Measurements from ENCODE around the gene MGLL. TPM values are rescaled to one million over a fixed set of nuclear protein-coding genes. Genes with fewer than 3 reads are reported as not detected.

Gene MGLL
- total RNA-seq, 1 experiment from 2014 or later = 95.0 TPM

DNA sequence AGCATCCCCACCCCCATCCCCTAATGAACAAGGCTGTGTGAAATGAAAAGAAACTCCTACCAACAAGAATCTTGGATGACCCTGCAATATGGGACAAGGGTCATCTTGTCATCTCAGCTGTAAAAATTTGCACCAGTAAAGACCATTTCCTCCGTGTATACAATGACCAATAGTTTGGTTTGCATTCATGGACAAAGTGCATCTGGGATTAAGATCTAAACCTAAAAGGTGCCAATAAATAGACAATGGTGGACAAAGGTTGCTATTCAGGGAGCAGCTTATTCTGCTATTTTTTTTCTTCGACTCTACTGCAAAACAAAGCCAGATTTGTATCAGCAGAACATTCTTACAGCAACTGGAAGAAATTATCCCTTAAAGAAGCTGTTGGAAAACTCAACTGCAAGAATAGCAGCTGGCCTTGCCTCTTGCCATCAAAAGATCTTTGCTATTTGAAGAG lies 8.0 kb downstream of the MGLL start:
- DNase-seq (ENCODE audit: low spot score) = peak; percentile 49

DNA sequence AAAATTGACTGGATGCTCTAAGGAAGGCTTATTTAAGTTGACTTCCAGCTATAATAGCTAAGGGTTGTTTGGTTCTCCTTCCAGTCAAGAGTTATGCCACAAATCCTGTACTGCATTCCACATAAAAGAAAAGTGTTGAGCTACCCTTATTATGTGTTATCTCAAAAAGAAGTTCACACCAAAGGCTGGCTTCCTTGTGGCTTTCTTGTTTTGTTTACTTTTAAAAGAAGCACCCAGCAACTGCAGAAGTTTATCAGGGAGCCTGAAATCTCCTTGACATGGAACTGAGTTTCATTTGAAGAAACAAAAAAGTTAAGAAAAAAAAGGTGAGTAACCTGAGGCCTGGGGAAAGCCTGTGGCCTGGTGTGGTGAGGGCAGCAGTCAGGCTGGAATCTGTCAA lies 10.2 kb downstream of the MGLL start:
- DNase-seq (ENCODE audit: low spot score) = no peak

DNA sequence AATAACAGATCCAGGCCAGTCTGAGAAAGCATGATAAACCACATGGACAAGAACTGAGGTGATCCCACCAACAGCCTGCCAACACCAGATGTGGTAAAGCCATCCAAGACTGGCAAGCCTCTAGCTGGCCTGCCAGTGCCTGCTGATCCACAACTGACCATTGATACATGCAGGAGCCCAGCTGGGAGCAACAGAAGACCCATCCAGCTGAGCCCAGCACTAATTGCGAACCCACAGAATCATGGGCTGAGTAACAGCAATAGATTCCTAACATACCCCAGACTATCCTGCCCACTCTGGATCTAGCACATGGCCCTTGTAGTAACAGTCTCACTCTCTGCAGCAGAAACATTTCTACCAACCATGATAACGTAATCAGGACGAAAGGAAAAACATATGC lies 10.6 kb downstream of the MGLL start:
- no peak for DNase-seq (ENCODE audit: low spot score)

DNA sequence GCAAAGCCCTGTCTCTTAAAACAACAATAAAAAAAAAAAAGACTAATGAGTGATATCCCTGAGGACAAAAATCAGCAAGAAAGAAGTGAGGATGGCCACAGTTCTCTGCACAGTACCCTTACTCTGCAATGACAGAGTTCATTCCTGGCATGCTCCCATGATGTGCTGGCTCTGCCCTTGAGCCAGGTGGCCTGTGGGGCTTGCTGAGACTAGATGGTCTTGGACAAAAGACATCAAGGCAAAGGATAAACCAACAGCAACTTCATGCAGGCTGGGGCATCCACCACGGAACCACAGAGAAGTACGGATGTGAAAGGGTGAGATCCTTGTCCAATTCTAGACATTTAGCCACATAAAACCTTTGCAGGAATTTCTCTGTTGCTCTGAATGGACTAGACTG lies 12.7 kb downstream of the MGLL start:
- DNase-seq (ENCODE audit: low spot score) = no peak

DNA sequence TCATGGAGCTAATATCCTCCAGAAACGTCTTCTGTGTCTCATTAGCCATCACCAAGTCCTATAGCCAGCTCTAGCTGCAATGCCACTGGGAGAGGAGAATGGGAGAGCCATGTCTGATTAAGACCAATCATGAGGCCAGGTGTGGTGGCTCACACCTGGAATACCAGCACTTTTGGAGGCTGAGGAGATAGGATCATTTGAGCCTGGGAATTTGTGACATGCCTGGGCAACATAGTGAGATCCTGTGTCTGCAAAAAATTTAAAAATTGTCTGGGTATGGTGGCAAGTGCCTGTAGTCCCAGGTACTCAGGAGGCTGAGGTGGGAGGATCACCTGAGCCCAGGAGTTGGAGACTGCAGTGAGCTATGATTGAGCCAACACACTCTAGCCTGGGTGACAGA lies 13.1 kb downstream of the MGLL start:
- DNase-seq (ENCODE audit: low spot score) = no peak

DNA sequence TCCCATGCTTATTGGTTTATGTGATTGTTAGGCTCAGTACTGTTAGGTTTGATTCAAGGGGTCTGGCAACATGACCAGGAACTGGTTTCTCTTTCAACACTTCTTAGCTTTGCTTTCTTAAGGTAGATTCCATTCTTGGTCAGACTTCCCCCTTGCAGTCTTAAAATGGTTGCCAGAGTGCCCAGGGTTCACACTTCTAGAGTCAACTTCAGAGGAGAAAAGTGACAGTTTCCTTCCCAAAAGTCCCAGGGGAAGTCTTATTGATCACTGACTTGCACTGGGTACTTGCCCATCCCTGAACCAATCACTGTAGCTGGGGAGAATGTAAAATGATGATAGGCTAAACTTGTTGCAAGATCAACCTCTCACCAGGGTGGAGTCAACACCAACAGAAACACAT lies 14.1 kb downstream of the MGLL start:
- no peak for DNase-seq (ENCODE audit: low spot score)

DNA sequence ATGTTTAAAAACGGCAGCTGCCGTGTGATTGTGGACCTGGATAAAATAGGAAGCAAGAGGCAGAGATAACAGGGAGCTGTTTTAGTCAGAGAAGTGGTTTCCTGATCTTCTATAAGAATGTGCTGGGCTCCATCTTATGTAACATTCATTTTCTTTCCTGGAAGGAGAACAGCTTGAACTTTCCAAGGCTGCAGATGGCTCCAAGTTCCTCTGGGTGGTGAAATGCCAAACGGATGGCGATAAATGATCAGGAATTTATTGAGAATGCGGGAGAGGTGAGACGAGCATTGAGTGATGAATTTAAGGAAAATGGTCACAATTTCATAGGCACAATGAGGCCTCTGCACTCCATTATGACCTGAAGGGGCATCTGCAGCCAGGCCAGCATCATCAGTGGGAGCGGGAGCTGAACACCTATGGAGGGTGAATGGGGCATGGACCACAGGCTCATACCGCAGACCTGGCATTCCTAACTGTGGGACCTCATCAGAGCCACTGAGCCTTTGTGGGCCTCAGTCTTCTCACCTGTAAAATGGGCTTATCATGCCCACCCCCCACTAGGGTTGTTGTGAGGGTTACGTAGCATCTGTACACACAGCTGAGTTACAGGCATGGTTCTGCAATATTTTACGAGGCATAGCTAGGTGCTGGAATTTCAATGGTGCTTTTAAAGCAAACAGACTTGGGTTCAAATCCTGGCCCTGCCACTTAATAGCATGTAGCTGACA lies 17.1 kb downstream of the MGLL start:
- DNase-seq (ENCODE audit: low spot score) = no peak

DNA sequence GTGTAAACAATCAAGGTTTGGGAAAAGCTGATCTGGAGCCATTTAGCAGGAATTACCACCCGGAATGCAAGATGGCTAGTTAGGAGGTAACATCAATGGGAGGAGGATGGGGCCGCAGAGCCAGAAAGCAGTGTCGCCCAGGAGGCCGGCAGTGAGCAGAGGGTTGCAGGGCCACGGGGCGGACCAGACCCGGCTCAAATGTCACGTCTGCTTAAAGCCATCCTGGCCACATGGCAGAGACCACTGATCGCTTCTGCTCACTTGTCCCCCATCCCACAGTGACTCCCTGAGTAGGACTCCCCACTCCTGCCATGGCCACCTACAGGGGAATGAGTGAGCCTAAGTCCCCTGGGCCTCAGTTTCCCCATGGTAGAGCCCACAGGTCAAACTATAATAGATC lies 18.2 kb downstream of the MGLL start:
- DNase-seq (ENCODE audit: low spot score) = no peak

DNA sequence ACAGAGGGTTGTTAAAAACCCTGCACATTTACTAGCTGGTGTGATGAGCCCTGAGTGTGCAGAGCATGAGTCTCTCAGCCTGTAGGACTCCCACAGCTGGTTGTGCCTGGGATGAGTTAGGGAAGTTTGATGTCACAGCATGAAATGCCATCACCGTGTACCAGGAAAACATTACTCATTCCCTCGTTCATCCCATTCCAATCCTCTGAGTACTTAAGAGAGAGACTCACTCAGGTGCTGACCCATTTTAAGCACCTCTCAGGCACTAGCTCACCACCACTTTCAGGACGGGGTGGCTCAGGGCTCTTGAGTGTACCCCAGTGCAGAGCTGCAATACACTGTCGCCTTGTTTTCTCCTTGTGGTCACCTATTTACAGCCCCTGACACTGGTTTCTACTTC lies 18.7 kb downstream of the MGLL start:
- no peak for DNase-seq (ENCODE audit: low spot score)

DNA sequence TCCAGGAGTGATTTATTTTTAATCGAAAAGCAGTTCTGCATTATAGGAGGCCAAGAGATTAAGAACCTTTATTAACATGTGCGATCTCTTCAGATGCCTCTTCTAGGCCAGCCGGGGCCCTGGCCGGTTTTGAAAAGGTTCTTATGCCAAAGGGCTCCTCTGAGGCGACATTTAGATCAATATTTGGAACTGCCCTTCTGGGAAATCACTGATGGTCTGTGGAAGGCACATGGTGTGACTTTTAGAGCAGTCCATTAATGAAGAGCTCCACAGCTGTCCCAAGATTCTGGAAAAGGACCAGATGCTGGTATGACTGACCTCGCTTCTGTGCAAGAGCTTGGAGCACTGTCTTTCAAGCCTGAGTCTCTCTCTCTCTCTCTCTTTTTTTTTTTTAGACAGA lies 19.7 kb downstream of the MGLL start:
- DNase-seq (ENCODE audit: low spot score) = no peak

DNA sequence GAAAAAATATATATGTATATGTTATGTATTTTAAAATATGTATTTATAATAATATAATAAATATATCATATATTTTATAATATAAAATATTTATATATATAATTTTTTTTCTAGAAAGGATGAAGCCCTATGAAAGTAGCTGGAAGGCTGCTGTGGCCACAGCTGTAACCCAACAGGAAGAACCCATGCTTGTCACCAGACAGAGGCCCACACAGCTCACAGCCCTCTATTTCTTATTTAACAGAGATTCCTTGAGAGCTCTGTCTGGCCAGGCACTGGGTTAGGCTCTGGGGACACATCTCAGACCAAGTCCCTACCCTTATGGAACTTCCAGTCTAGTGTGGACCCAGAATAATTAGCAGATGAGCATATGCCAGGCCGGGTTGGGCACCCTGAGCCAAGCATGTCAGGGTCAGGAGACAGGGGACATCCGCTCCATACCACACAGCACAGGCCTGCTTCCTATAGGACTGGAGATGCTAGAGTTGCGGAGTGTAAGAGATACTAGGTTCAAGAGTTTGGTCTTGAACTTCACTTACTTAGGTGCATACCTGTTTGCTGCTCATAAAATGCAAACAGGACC lies 20.5 kb downstream of the MGLL start:
- no peak for DNase-seq (ENCODE audit: low spot score)

DNA sequence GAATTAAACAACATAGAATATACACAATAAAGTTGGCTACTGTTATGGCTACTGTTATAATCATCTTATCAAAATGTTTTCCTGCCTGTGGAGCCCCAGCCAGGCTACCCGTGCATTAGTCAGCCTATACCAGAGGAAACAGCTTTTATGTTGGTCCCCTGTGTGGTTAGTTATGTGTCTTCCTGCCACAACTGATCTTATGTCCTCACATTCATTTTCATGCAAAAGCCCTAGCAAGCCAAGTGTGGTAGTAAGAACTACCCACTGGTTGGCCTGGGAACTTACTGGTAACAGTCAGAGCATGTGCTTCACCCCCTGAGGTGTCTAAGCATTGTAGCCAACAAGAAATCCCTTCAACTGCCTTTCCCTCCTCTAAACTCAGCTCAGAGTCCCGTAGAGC lies 21.8 kb downstream of the MGLL start:
- no peak for DNase-seq (ENCODE audit: low spot score)

DNA sequence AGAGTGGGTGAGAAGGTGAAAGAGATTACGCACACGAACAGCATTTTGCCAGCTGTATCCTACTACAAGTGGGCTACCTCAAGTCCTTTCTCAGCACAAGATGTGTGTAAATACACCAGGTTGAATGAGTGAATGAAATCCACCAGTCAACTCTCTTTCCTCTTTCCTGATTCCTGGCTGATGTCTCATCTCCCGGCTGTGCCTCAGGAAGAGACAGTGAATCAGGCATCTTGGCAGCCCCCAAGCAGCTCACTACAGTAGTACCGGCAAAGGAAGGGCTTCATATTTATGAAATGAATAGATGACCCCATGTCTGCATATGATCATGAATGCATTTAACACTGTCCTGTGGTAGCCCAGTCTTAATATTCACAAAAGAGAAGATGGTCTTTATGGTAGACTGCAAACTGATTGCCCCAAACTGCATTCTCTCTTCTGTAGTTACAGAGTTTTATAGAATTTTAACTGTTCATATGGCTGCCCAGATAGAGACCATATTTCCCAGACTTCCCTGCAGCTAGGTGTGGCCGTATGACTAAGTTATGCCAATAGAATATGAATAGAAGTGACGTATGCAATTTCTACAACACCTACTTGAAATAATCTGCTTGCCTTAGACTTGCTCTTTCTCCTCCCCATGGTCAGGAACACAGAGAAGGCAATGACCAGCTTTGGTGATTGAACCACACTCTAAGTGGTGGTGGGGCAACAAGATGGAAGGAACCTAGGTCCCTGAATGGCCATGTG lies 22.7 kb downstream of the MGLL start:
- DNase-seq (ENCODE audit: low spot score) = no peak

DNA sequence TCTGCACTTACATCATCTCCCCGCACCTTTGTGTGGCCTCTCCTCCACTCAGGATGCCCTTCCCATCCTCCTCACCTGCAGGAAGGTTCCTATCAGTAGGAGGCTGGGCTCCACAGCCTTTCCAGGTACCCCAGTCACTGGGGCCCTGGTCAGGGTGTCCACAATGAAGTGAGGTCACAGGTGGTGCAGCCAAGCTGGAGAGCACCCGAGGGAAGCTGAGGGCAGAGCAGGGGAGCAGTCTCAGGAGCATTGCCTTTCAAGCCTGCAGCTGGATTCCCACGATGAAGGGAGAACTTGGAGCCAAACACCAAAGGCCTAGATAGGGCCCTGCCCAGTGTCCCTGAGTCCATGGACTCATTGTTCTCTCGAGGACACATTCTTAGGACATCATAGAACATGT lies 23.6 kb downstream of the MGLL start:
- DNase-seq (ENCODE audit: low spot score) = no peak

DNA sequence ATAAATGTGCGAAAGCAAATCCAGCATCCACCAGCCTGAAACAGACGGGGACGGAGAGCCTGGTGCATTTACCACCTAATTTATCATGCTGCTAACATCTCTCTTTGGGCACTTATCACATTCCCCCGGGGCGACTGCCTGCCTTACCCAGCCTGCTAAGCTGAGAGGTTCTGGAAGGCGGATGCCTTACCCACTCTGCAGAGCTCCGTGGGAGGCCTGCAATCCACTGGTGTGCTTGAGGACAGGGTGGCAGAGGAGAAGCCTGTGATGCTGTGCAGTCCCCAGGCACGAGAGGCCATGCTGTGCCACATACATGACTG lies 25.5 kb downstream of the MGLL start:
- no peak for DNase-seq (ENCODE audit: low spot score)

DNA sequence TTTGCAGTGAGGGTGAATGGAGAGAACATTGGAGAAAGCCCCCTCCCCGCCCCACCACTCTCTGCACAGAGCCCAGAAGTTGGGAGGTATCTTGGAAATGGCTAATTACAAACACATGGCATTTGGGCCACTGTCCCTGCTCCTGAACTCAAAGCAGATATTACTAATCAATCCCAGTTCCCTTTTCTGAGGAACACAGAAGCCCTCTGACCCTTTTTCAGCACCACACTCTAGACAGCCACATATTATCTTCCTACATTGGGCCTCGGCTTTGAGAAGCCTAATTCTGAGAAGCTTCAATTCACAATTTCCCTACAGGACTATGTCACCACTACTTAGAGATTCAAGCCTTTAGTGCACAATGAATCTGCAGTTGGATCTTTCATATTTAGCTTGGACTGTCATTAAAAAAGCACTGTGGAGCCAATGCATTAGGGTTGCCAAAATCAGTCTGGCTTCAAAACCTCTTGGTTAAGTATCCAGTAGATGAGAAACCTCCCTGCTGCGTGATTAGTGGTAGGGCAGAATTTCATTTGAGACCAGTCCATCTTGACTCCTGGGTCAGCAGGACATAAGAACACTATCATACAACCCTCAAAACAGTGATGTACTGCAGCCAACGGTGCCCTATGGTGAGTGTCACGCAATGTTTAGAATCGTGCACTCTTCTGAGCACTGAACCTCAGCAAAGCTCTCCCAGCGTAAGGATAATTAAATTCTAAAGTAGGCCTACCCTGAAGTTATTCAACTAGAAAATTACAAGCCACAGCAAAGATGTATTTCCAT lies 26.1 kb downstream of the MGLL start:
- DNase-seq (ENCODE audit: low spot score) = no peak

DNA sequence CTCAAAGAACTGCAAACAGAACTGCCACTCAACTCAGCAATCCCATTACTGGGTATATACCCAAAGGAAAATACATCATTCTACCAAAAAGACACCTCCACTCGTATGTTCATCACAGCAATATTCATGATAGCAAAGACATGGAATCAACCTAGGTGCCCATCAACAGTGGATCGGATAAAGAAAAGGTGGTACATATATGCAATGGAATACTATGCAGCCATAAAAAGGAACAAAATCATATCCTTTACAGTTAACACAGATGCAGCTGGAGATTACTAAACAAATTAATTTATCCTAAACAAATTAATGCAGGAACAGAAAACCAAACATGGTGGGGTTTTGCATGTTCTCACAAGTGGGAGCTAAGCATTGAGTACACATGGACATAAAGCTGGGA lies 27.3 kb downstream of the MGLL start:
- no peak for DNase-seq (ENCODE audit: low spot score)

DNA sequence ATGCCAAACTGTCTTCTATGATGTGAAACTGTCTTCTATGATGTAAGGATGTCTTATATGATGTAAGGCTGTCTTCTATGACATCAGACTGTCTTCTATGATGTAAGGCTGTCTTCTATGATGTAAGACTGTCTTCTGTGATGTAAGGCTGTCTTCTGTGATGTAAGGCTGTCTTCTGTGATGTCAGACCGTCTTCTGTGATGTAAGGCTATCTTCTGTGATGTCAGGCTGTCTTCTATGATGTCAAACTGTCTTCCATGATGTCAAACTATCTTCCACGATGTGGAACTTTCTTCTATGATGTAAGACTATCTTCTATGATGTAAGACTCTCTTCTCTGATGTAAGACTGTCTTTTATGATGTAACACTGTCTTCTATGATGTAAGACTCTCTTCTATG lies 27.9 kb downstream of the MGLL start:
- no peak for DNase-seq (ENCODE audit: low spot score)

DNA sequence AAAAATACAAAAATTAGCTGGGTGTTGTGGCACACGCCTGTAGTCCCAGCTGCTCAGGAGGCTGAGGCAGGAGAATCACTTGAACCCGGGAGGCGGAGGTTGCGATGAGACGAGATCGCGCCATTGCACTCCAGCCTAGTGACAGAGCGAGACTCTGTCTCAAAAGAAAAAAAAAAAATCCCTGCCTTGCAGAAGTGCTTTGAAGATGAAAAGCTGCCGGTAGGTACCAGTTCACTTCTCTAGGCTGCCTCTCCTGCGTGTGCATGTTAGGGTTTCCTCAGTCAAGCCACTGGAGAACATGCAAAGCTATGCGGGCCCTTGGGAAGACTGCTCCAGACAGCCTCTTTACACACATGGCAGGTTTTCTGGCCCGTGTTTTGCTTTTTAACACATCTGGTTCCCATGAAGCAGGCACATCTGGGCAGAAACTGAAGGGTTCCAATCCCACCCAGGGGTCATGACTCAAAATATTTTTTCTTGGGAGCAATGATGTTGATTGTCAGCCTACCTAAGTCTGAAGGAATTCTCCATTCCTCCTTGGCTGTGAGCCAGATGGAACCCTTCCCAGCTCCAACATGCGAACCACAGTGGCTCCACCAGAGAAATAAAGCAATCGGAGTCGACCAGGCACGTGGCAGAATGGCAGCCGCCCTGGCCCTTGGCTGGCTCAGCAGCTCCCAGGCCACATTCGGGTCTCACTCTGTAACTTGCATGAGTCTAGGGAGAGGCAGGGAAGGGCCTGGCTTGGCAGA lies 29.6 kb downstream of the MGLL start:
- no peak for DNase-seq (ENCODE audit: low spot score)

DNA sequence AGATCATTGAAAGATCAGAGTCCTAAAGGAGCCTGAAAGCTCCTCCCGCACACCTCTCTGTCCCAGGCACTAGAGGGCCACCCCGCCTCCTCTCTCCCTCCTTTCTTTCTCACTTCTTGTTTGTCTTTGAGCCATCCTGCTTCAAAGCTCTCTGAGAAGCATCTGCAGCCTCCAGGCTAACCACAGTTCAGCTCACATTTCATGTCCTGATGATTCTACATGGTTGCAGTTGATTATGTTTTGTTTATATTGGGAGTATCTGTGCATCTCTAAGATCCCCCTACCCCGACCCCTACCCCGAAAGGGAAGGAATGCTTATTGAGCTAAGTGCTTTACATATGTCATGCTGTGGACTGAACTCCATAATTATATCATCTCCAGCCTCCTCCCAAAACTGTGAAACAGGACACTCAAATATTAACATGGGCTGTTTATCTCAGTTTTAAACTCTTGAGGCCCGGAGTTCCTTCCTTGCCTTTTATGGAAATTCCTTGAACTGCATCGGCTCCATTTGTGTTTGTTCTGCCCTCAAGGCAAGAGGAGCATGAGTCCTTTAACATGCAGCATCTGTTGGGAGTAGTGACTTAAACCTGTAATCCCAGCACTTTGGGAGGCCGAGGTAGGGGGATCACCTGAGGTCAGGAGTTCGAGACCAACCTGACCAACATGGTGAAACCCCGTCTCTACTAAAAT lies 30.9 kb downstream of the MGLL start:
- DNase-seq (ENCODE audit: low spot score) = peak; percentile 67

DNA sequence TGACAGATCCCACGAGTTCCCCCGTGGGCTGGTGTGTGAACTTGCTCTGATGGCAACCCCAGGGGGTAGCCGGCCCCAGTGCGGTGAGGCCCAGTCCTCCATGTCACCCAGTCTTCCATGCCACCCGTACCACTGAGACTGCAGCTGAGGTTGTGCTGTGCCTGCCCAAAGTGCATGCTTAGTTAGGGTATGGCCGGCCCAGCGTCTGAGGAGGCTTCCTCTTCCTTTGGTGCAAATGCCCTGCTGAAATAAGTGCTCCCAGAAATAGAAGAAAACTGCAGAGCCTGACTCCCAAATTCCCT lies 31.5 kb downstream of the MGLL start:
- no peak for DNase-seq (ENCODE audit: low spot score)
